ENCODE results near the gene KCNK15.

KCNK15 gene

GRCh38 chr20:44788706-44789456, 43.2 kb downstream of the KCNK15 start:
- DNase-seq (ENCODE audit: low read depth, low spot score) = no peak

DNA sequence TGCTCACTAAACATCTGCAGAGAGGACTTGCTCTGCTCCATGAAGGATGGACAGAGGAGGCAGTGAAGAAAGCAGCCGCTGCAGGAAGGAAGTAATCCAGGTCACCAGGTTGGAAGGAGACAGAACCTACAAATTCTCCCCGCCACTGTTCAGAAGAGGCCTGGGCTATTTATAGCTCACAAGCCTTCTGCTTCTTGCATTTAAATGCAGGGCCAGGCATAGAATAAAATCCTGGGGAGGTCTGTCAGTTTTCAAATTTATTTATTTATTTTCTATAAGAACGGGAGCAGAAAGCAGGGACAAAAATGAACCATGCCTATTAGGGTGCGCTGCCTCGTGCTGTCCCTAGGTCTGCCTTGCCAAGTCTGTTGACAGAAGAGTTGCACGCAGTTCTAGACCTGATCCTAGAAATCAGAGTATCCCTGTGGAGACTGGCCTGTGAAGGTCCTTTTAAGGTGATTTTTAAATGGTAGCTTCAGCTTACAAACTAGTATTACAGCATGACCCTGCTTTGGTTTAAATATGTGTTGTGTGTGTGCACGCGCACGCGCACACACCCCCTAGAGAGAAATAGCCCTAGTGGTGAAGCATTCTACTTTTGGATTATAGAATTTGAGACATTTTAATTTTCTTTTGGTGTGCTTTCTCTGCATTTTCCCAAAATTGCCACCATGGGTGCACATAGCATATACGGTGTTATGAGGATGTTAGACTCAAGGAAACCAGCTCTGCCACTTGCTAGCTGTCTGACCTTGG, 45.2 kb downstream of the KCNK15 start:
- no peak for DNase-seq (ENCODE audit: low read depth, low spot score)

- no peak for DNase-seq (ENCODE audit: low read depth, low spot score)
These were observed 47.1 kb downstream of the KCNK15 start for GRCh38 chr20:44792796-44793195.

GRCh38 chr20:44795836-44796235, 50.2 kb downstream of the KCNK15 start:
- no peak for DNase-seq (ENCODE audit: low read depth, low spot score)

GRCh38 chr20:44796311-44796710, 50.6 kb downstream of the KCNK15 start:
- no peak for DNase-seq (ENCODE audit: low read depth, low spot score)

DNA sequence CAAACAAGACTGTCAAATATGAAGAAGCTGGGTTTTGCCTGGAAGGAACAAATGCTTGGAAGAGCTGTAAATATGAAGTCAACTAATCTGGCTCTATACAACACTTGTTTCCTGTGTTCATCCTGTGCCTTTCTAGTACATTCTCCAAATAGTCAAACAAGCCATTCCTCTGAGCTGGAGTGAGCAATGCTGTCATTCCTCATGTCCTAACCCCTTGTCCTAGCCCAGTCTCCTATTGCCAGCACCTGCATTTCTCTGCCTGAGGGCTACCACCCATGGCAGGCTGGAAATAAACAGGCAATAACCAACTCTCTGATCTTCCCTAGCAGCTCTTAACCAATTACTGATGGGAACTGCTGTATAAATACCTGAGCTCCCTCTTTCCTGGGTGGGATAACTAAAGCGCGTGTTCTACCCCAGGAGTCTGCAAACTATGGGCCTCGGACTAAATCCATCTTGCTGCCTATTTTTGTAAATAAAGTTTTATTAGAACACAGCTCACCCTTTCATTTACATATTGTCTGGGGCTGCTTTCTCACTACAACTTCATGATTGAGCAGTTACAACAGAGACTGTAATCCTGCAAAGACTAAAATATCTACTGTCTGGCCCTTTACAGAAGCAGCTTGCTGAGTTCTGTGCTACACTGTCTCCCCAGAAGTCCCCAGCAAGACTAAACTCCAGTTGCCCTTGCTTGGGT, 51.2 kb downstream of the KCNK15 start:
- DNase-seq (ENCODE audit: low read depth, low spot score) = no peak

DNA sequence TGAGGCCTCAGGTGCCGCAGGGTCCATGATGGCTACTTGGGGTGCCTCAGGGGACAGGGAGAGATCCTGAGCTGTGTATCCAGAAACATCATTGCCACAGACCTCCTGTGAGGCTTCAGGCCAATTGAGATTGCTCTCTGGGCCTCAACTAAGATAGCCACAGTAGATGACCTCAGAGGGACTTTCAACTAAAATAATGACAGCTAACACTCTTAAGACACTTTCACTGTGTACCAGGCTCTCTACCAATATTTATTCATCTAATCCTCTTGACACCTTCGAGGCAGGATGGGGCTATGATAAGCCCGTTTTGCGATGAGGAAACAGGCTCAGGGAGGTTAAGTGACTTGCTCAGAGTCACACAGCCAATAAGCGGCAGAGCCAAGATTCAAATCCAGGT, 54.0 kb downstream of the KCNK15 start:
- DNase-seq (ENCODE audit: low read depth, low spot score) = no peak

GRCh38 chr20:44800391-44801046, 54.9 kb downstream of the KCNK15 start:
- DNase-seq (ENCODE audit: low read depth, low spot score) = no peak
